ENCODE data around the gene TMEM134. TPM values are rescaled to one million over a fixed set of nuclear protein-coding genes. Genes with fewer than 3 reads are reported as not detected.

The TMEM134 gene
- total and polyA plus RNA-seq, 9 of the 15 experiments (the other 6 are each of a cell fraction or from before 2014, with no cell fraction given), result 0.63 to 48.4 (median 10.7) TPM

GRCh38 chr11:67435031-67435726 is 33.9 kb downstream of the TMEM134 start:
- Histone ChIP-seq H3K36me3 (ENCODE audit: control insufficient read depth, insufficient read depth, low read length) (peaks cover 88% of the 10 kb centered on the region; the same call in 2 of the 3 replicates), H3K27ac (ENCODE audit: extremely low read depth, low read depth, low read length) (peak overlapping the region; percentile 86), H3K4me3 (no peak overlapping the region), H3K9me1 (ENCODE audit: control insufficient read depth, insufficient read depth, low read length) (peaks cover 4% of the 10 kb centered on the region), H3K4me1 (replicated peaks in 1 of 2; ENCODE audit: control insufficient read depth in 2 of 2, insufficient read depth in 2 of 2, low read length in 2 of 2) (peaks cover 16 to 73% of the 10 kb centered on the region in 2 experiments), H3K9ac (ENCODE audit: insufficient read depth in 1 of 2, low read depth in 2 of 2, low read length in 2 of 2) (peak overlapping the region in 1 of 2 experiments; percentile 87; a peak in 2 of 4 replicates), H3K4me2 (ENCODE audit: insufficient read depth, low read length) (no peak overlapping the region), H3K9me3 (replicated peaks; ENCODE audit: control insufficient read depth, insufficient read depth, low read depth, low read length) (no peaks in the 10 kb centered on the region), H3K79me2 (ENCODE audit: control insufficient read depth, insufficient read depth, low read length) (peaks cover 6% of the 10 kb centered on the region; the same call in 1 of the 3 replicates), H3K27me3 (ENCODE audit: control insufficient read depth in 2 of 2, insufficient read depth in 2 of 2, low read length in 2 of 2) (no peaks in the 10 kb centered on the region), H4K20me1 (replicated peaks; ENCODE audit: control insufficient read depth, insufficient read depth, low read length) (no peaks in the 10 kb centered on the region), H2AFZ (ENCODE audit: low read depth, low read length) (no peak overlapping the region)
- POLR2A ChIA-PET, result interaction anchor here (1.1 kb wide), 1 partner anchor 15 kb away, joined by 3 read pairs; no protein-coding TSS in a partner anchor
- no peak for DNase-seq (ENCODE audit: extremely low read depth in 1 of 4, low spot score in 3 of 4)
- no peak for FAIRE-seq
- no TSS peak for BruUV-seq (replicated peaks)
- ATAC-seq, result no peak
- in situ Hi-C loops (cut with MboI), result no loop called here
- intact Hi-C loops (cut with micrococcal nuclease), result no loop called here
- WGBS (ENCODE audit: insufficient coverage, low coverage, missing lambda C conversion rate), result 95% methylated on average over 15 of the region's 26 CpGs
- CTCF ChIA-PET (ENCODE audit: low intra/inter-chr PET ratio), result no interaction called here
- TF ChIP-seq ZBTB33 (CRISPR knock-in tag; IDR thresholded peaks at IDR 0.05) (no peak), ZNF766 (CRISPR knock-in tag; conservative IDR thresholded peaks at IDR 0.05) (no peak), CHD4 (IDR thresholded peaks at IDR 0.05; ENCODE audit: insufficient read depth, insufficient replicate concordance, low read depth, low read length, poor library complexity, severe bottlenecking) (no peak), ZNF696 (CRISPR knock-in tag; conservative IDR thresholded peaks at IDR 0.05) (no peak), PCBP2 (IDR thresholded peaks at IDR 0.05; ENCODE audit: low read depth, low read length, poor library complexity, severe bottlenecking) (no peak), ZNF77 (CRISPR knock-in tag; IDR thresholded peaks at IDR 0.05) (no peak), NFE2 (IDR thresholded peaks at IDR 0.05; ENCODE audit: low read depth) (no peak), RBFOX2 (IDR thresholded peaks at IDR 0.05; ENCODE audit: low read depth, low read length) (peak; percentile 21), STAG1 (CRISPR knock-in tag; IDR thresholded peaks at IDR 0.05; ENCODE audit: borderline replicate concordance) (no peak), PTBP1 (IDR thresholded peaks at IDR 0.05; ENCODE audit: low read depth, low read length) (no peak), U2AF1 (optimal IDR thresholded peaks at IDR 0.05; ENCODE audit: low read depth, low read length) (no peak), IRF2 (CRISPR knock-in tag; IDR thresholded peaks at IDR 0.05) (no peak), GTF2A2 (tag; IDR thresholded peaks at IDR 0.05) (no peak), NR3C1 (CRISPR knock-in tag; IDR thresholded peaks at IDR 0.05) (0 out of 2 replicates have a peak, but pooled peaks have one; percentile 24), STAT5B (CRISPR knock-in tag; IDR thresholded peaks at IDR 0.05) (no peak), GMEB1 (CRISPR knock-in tag; IDR thresholded peaks at IDR 0.05) (no peak), FOXP1 (CRISPR knock-in tag; IDR thresholded peaks at IDR 0.05) (no peak)
- TF ChIP-seq, protein P1, sequence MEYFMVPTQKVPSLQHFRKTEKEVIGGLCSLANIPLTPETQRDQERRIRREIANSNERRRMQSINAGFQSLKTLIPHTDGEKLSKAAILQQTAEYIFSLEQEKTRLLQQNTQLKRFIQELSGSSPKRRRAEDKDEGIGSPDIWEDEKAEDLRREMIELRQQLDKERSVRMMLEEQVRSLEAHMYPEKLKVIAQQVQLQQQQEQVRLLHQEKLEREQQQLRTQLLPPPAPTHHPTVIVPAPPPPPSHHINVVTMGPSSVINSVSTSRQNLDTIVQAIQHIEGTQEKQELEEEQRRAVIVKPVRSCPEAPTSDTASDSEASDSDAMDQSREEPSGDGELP (CRISPR knock-in tag; IDR thresholded peaks at IDR 0.05; ENCODE audit: borderline replicate concordance), result 0 out of 2 replicates have a peak, but pooled peaks have one; percentile 28

Data from K562 (cell line).